Muscle of leg (tissue), 16 donors: ENCODE results near the gene ZSCAN23. TPM values are rescaled to one million over a fixed set of nuclear protein-coding genes. Genes with fewer than 3 reads are reported as not detected.

Experiments used
- DNase-seq: peaks from one replicate; pipeline ENCODE4 v3.0.0; 2013
- H3K27ac ChIP-seq: one replicate; pipeline ENCODE4 v1.5.1; 2013; ENCODE audit warnings: mild to moderate bottlenecking, low read length, control low read depth
- H3K27me3 ChIP-seq: one replicate; pipeline ENCODE4 v1.6.1; 2013; ENCODE audit warnings: low read length; ENCODE audit not compliant: control insufficient read depth, insufficient read depth
- H3K36me3 ChIP-seq: one replicate; pipeline ENCODE4 v1.6.1; 2013; ENCODE audit warnings: low read length; ENCODE audit not compliant: control insufficient read depth, insufficient read depth
- H3K4me1 ChIP-seq: one replicate; pipeline ENCODE4 v1.6.1; 2013; ENCODE audit warnings: low read length; ENCODE audit not compliant: control insufficient read depth, insufficient read depth
- H3K4me3 ChIP-seq: one replicate; pipeline ENCODE4 v1.5.1; 2013; ENCODE audit warnings: low read length, control low read depth
- H3K9me3 ChIP-seq: replicated peaks from 2 replicates; pipeline ENCODE4 v1.6.1; 2013; ENCODE audit warnings: low read depth, low read length; ENCODE audit not compliant: control insufficient read depth
- WGBS: methylation state at CpG from one replicate; pipeline ENCODE4 v1.1.5; 2013; ENCODE audit warnings: missing lambda C conversion rate; ENCODE audit not compliant: insufficient coverage; 5-methylcytosine and 5-hydroxymethylcytosine counted together
- long read RNA-seq, 11 donors: transcript quantifications; one replicate each; lab custom pipeline, GENCODE V29; 2026
- polyA plus RNA-seq, 8 donors: library from polyadenylated mRNA; unstranded; fragments of 120-200 nt; gene quantifications; one replicate each; pipeline versions ENCODE4 v1.2.1 to v1.2.3, GENCODE V29; 2013; ENCODE audit warnings: inconsistent platforms in 1 of 8, low replicate concordance in 1 of 8; ENCODE audit not compliant: insufficient read length in 8 of 8, insufficient read depth in 1 of 8
- total RNA-seq: library from RNA; stranded (reverse); fragments of 120-200 nt; gene quantifications from one replicate; pipeline ENCODE4 v1.2.4, GENCODE V29; 2013

Gene ZSCAN23
- total RNA-seq (5.5 TPM), polyA plus RNA-seq (1 to 10 TPM; 3.1 to 6.5 (median 5.5) TPM)
- long read RNA-seq, donor 1, result 0 reads
- long read RNA-seq, donor 2, result 0 reads
- long read RNA-seq, donor 3, result 0 reads
- long read RNA-seq, donor 4, partial matches to known transcripts, result 0 of 1 reads
- long read RNA-seq, donor 4, other reads (novel, unspliced or antisense), result 0 of 1 reads
- long read RNA-seq, donor 5, partial matches to known transcripts, result 0 of 1 reads
- long read RNA-seq, donor 5, other reads (novel, unspliced or antisense), result 0 of 1 reads
- long read RNA-seq, donor 6, result 0 reads
- long read RNA-seq, donor 7, result 0 reads
- long read RNA-seq, donor 8, result 0 reads
- long read RNA-seq, donor 9, result 0 reads
- long read RNA-seq, donor 10, result 0 reads
- long read RNA-seq, donor 11, result 0 reads

GRCh38 chr6:28443112-28443773 lies at the start of gene ZSCAN23:
ZSCAN23 (minus strand) TSS chr6:28443491; CDS start chr6:28436266, 7,225 bp downstream.
- Histone ChIP-seq H3K27ac (peak within 1 kb of the TSS; percentile 62), H3K36me3 (no peaks in the 10 kb centered on the region), H3K4me1 (peaks cover 7% of the 10 kb centered on the region), H3K4me3 (peak within 1 kb of the TSS; percentile 66), H3K27me3 (peaks cover 6% of the 10 kb centered on the region), H3K9me3 (no peaks in the 10 kb centered on the region)
- WGBS, result 0% methylated on average over 26 of the region's 32 CpGs
- DNase-seq, result peak; percentile 91

- H3K4me1 ChIP-seq, result peaks cover 5% of the 10 kb centered on the region
- no peak for DNase-seq
- no peaks in the 10 kb centered on the region for H3K36me3 ChIP-seq
- H3K27ac ChIP-seq, result no peak overlapping the region
- H3K9me3 ChIP-seq, result no peaks in the 10 kb centered on the region
- no peak overlapping the region for H3K4me3 ChIP-seq
- peaks cover 25% of the 10 kb centered on the region for H3K27me3 ChIP-seq
- no CpG with 5 or more reads among the region's 3 CpGs for WGBS
These were observed 48.7 kb upstream of the ZSCAN23 start for GRCh38 chr6:28491984-28492317.

GRCh38 chr6:28490205-28490890 lies 47.1 kb upstream of the ZSCAN23 start:
- Histone ChIP-seq H3K9me3 (no peaks in the 10 kb centered on the region), H3K27me3 (peaks cover 26% of the 10 kb centered on the region), H3K27ac (peak overlapping the region; percentile 59), H3K36me3 (no peaks in the 10 kb centered on the region), H3K4me3 (peak overlapping the region; percentile 44), H3K4me1 (peaks cover 5% of the 10 kb centered on the region)
- no peak for DNase-seq
- WGBS, result 4% methylated on average over 10 of the region's 23 CpGs

- WGBS, result 2% methylated on average over 27 of the region's 40 CpGs
- DNase-seq, result peak; percentile 85
- no peaks in the 10 kb centered on the region for H3K36me3 ChIP-seq
- peak overlapping the region; percentile 44 for H3K4me3 ChIP-seq
- peak overlapping the region; percentile 59 for H3K27ac ChIP-seq
- peaks cover 5% of the 10 kb centered on the region for H3K4me1 ChIP-seq
- H3K27me3 ChIP-seq, result peaks cover 27% of the 10 kb centered on the region
- H3K9me3 ChIP-seq, result no peaks in the 10 kb centered on the region
These were observed 46.3 kb upstream of the ZSCAN23 start for GRCh38 chr6:28489366-28490204.

- H3K36me3 ChIP-seq, result no peaks in the 10 kb centered on the region
- DNase-seq, result peak; percentile 76
- peaks cover 27% of the 10 kb centered on the region for H3K27me3 ChIP-seq
- H3K4me1 ChIP-seq, result peaks cover 5% of the 10 kb centered on the region
- no peak overlapping the region for H3K27ac ChIP-seq
- peak overlapping the region; percentile 44 for H3K4me3 ChIP-seq
- H3K9me3 ChIP-seq, result no peaks in the 10 kb centered on the region
- WGBS, result 0% methylated on average over 2 of the region's 14 CpGs
These were observed 45.6 kb upstream of the ZSCAN23 start for GRCh38 chr6:28488916-28489365.

- DNase-seq, result no peak
- H3K27me3 ChIP-seq, result peaks cover 30% of the 10 kb centered on the region
- 40% methylated on average over 1 of the region's 3 CpGs for whole genome bisulfite sequencing
These were observed 43.9 kb upstream of the ZSCAN23 start for GRCh38 chr6:28486988-28487742.

GRCh38 chr6:28486533-28486932 lies 43.2 kb upstream of the ZSCAN23 start:
- no CpG with 5 or more reads among the region's 1 CpG for WGBS
- Histone ChIP-seq H3K4me1 (peaks cover 5% of the 10 kb centered on the region), H3K27me3 (peaks cover 27% of the 10 kb centered on the region), H3K27ac (no peak overlapping the region), H3K4me3 (no peak overlapping the region), H3K36me3 (no peaks in the 10 kb centered on the region), H3K9me3 (no peaks in the 10 kb centered on the region)
- DNase-seq, result no peak

More at GRCh38 chr6:28486988-28487742, 43.9 kb upstream of the ZSCAN23 start:
- H3K27ac ChIP-seq, result no peak overlapping the region
- H3K4me1 ChIP-seq, result peaks cover 5% of the 10 kb centered on the region
- no peaks in the 10 kb centered on the region for H3K36me3 ChIP-seq
- no peaks in the 10 kb centered on the region for H3K9me3 ChIP-seq
- H3K4me3 ChIP-seq, result no peak overlapping the region

- WGBS, result 92% methylated on average over 2 of the region's 3 CpGs
- H3K36me3 ChIP-seq, result no peaks in the 10 kb centered on the region
- no peak overlapping the region for H3K27ac ChIP-seq
- DNase-seq, result no peak
- no peak overlapping the region for H3K4me3 ChIP-seq
- H3K4me1 ChIP-seq, result peaks cover 5% of the 10 kb centered on the region
- H3K9me3 ChIP-seq, result no peaks in the 10 kb centered on the region
- H3K27me3 ChIP-seq, result peaks cover 24% of the 10 kb centered on the region
These were observed 42.2 kb upstream of the ZSCAN23 start for GRCh38 chr6:28485482-28485881.

- 50% methylated on average over 1 of the region's 9 CpGs for WGBS
- H3K27me3 ChIP-seq, result peaks cover 34% of the 10 kb centered on the region
- no peaks in the 10 kb centered on the region for H3K36me3 ChIP-seq
- no peak overlapping the region for H3K4me3 ChIP-seq
- no peak overlapping the region for H3K27ac ChIP-seq
- no peaks in the 10 kb centered on the region for H3K4me1 ChIP-seq
- no peaks in the 10 kb centered on the region for H3K9me3 ChIP-seq
- no peak for DNase-seq
These were observed 37.1 kb upstream of the ZSCAN23 start for GRCh38 chr6:28480253-28480932.
